GM12875 (cell line): ENCODE results near the gene TMPRSS9.

Experiments used
- H3K4me3 ChIP-seq: one replicate; pipeline ENCODE4 v1.5.1; 2011; ENCODE audit warnings: low read depth, low read length, control low read depth
- CTCF ChIP-seq: IDR thresholded peaks from 2 replicates; pipeline ENCODE4 v1.5.1; 2011; ENCODE audit warnings: low read depth, mild to moderate bottlenecking, control low read depth, inconsistent platforms, low read length, moderate library complexity, borderline replicate concordance; ENCODE audit not compliant: insufficient read depth

Gene TMPRSS9

GRCh38 chr19:2429917-2430535, 70.0 kb downstream of the TMPRSS9 start:
- no peak for TF ChIP-seq CTCF
- H3K4me3 ChIP-seq, result no peak overlapping the region

DNA sequence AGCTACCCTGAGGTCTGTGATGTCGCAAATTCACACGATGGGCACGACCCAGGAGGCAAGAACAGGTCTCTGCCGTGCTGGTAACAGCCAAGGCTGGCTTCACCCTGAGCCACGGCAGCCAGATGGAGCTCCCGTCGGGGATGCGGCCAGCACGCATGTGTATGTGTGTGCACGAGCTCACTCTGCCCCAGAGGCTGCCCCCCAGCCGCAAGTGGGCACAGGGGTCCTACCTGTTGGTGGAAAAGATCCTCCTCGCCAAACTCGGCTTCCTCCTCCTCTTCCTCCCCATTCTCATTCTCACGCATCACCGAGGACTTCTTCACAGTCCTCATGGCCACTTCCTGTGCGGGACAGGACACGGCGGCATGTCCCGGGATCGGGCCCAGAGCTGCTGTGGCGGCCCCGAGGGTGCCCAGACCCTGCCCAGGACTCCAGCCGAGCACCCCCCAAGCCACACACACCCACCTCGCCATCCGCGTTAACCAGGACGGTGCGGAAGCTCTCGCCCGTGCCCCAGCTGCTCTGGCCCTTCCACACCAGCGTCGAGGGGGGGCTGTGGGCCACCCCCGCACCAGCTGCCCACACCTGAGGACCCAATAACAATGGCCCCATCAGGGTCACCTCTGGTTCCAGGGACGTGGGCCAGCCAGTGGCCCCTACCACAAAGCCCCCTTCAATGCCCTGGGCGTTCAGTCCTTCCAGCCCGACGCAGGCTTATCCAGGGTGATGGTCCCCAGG, 71.4 kb downstream of the TMPRSS9 start:
- no peak overlapping the region for H3K4me3 ChIP-seq
- TF ChIP-seq CTCF, result no peak

GRCh38 chr19:2432131-2432848, 72.2 kb downstream of the TMPRSS9 start:
- no peak overlapping the region for H3K4me3 ChIP-seq
- no peak for TF ChIP-seq CTCF

- no peak for TF ChIP-seq CTCF
- H3K4me3 ChIP-seq, result no peak overlapping the region
Observed at GRCh38 chr19:2433854-2434253, 73.8 kb downstream of the TMPRSS9 start.

DNA sequence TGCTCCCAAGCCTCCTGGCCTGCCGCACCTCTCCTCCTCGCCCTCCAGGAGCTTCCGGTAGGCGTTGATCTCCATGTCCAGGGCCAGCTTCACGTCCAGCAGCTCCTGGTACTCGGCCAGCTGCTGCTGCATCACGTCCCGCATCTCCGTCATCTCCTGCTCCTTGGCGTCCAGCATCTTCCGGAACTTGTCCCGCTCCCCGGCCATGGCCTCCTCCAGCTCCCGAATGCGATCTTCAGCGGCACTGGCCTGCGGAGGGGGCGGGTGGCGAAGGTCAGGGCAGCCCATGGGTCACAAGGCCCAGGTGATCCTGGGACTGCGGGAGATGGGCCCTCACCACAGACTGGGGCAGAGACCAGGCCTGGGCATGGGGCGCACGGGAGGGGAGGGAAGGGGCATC, 74.2 kb downstream of the TMPRSS9 start:
- no peak overlapping the region for H3K4me3 ChIP-seq
- no peak for TF ChIP-seq CTCF

- no peak for TF ChIP-seq CTCF
- H3K4me3 ChIP-seq, result no peak overlapping the region
Observed at GRCh38 chr19:2434721-2435265, 74.7 kb downstream of the TMPRSS9 start.
